ENCODE results near the gene STAB1. TPM values are rescaled to one million over a fixed set of nuclear protein-coding genes. Genes with fewer than 3 reads are reported as not detected.

Gene STAB1
- total and polyA plus RNA-seq, 5 donors, result 69.5 to 159 (median 94.6) TPM

DNA sequence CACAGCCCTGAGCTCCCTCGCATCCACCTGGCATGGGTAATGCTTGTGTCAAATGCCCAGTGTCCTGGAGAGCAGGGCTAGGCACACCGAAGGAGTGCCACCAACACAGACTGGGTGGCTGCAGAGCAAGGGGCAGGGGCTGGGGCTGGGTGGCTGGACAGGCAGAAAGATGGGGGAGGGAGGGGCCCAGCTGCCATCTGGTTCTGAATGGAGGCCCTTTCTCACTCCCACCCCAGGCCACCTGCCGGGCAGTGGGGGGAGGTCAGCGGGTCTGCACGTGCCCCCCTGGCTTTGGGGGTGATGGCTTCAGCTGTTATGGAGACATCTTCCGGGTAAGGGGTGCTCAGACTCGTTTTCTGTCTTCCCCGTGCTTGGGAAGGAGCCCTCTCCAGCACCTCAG, 17.0 kb downstream of the STAB1 start:
- Histone ChIP-seq H3K27ac (ENCODE audit: low read length) (no peak overlapping the region), H3K4me1 (ENCODE audit: control insufficient read depth, insufficient read depth, low read length) (no peaks in the 10 kb centered on the region), H3K9me3 (ENCODE audit: control insufficient read depth, low read length) (no peaks in the 10 kb centered on the region), H3K4me3 (ENCODE audit: low read length) (no peak overlapping the region), H3K27me3 (ENCODE audit: control insufficient read depth, insufficient read depth) (no peaks in the 10 kb centered on the region)
- intact Hi-C loops (cut with DNase I), result no loop called here
- no peak for ATAC-seq
- no peak for DNase-seq
- WGBS, result 66% methylated on average over 8 of the region's 8 CpGs

- Histone ChIP-seq H3K27me3 (ENCODE audit: control insufficient read depth, insufficient read depth) (no peaks in the 10 kb centered on the region), H3K9me3 (ENCODE audit: control insufficient read depth, low read length) (no peaks in the 10 kb centered on the region), H3K27ac (ENCODE audit: low read length) (no peak overlapping the region), H3K4me3 (ENCODE audit: low read length) (no peak overlapping the region), H3K4me1 (ENCODE audit: control insufficient read depth, insufficient read depth, low read length) (no peaks in the 10 kb centered on the region)
- DNase-seq, result no peak
- intact Hi-C loops (cut with DNase I), result no loop called here
- no peak for ATAC-seq
- WGBS, result 80% methylated on average over 17 of the region's 17 CpGs
Observed at GRCh38 chr3:52512727-52513126, 17.6 kb downstream of the STAB1 start.

- Histone ChIP-seq H3K27me3 (ENCODE audit: control insufficient read depth, insufficient read depth) (no peaks in the 10 kb centered on the region), H3K27ac (ENCODE audit: low read length) (no peak overlapping the region), H3K4me3 (ENCODE audit: low read length) (no peak overlapping the region), H3K4me1 (ENCODE audit: control insufficient read depth, insufficient read depth, low read length) (no peaks in the 10 kb centered on the region), H3K9me3 (ENCODE audit: control insufficient read depth, low read length) (no peaks in the 10 kb centered on the region)
- 94% methylated on average over 7 of the region's 7 CpGs for WGBS
- DNase-seq (no peak), ATAC-seq (no peak)
- intact Hi-C loops (cut with DNase I), result no loop called here
Observed at GRCh38 chr3:52513281-52513680, 18.1 kb downstream of the STAB1 start.

- ATAC-seq (peak in 1 of 2 donors; percentile 32), DNase-seq (no peak)
- 84% methylated on average over 11 of the region's 11 CpGs for WGBS
- Histone ChIP-seq H3K4me3 (ENCODE audit: low read length) (no peak overlapping the region), H3K9me3 (ENCODE audit: control insufficient read depth, low read length) (no peaks in the 10 kb centered on the region), H3K4me1 (ENCODE audit: control insufficient read depth, insufficient read depth, low read length) (no peaks in the 10 kb centered on the region), H3K27ac (ENCODE audit: low read length) (no peak overlapping the region), H3K27me3 (ENCODE audit: control insufficient read depth, insufficient read depth) (no peaks in the 10 kb centered on the region)
- intact Hi-C loops (cut with DNase I), result no loop called here
Observed at GRCh38 chr3:52514576-52514975, 19.4 kb downstream of the STAB1 start.

- intact Hi-C loops (cut with DNase I), result no loop called here
- Histone ChIP-seq H3K27ac (ENCODE audit: low read length) (no peak overlapping the region), H3K9me3 (ENCODE audit: control insufficient read depth, low read length) (no peaks in the 10 kb centered on the region), H3K27me3 (ENCODE audit: control insufficient read depth, insufficient read depth) (no peaks in the 10 kb centered on the region), H3K4me1 (ENCODE audit: control insufficient read depth, insufficient read depth, low read length) (no peaks in the 10 kb centered on the region), H3K4me3 (ENCODE audit: low read length) (no peak overlapping the region)
- no peak for DNase-seq
- peak in 1 of 2 donors; percentile 2 for ATAC-seq
- WGBS, result 62% methylated on average over 6 of the region's 6 CpGs
Observed at GRCh38 chr3:52515192-52515591, 20.1 kb downstream of the STAB1 start.

DNA sequence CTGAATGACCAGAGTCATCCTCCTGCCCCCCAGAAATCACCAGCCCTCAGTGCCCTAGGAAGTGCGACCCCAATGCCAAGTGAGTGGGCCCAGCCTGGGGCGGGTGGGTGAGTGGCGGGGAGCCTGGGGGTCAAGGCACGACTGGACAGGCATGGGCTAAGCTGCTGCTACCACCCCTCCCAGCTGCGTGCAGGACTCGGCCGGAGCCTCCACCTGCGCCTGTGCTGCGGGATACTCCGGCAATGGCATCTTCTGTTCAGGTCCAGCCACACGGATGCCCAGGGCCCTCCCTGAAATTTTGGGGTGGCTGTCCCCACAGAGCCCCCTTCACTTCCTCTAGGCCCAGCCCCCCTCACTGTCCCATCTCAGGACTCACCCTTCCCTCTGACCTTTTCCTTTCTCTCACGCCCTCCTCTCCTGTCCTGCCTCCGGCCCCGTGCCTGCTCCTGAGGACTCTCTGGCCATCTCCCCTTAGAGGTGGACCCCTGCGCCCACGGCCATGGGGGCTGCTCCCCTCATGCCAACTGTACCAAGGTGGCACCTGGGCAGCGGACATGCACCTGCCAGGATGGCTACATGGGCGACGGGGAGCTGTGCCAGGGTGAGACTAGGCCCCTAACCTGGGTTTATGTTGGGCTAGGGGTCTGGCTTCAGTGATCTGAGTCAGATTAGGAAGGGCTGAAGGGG, 21.5 kb downstream of the STAB1 start:
- H3K27ac ChIP-seq (ENCODE audit: low read length), result no peak overlapping the region
- WGBS, result 95% methylated on average over 19 of the region's 19 CpGs
- no peaks in the 10 kb centered on the region for H3K4me1 ChIP-seq (ENCODE audit: control insufficient read depth, insufficient read depth, low read length)
- H3K9me3 ChIP-seq (ENCODE audit: control insufficient read depth, low read length), result no peaks in the 10 kb centered on the region
- no peak for ATAC-seq
- H3K27me3 ChIP-seq (ENCODE audit: control insufficient read depth, insufficient read depth), result no peaks in the 10 kb centered on the region
- intact Hi-C loops (cut with DNase I), result no loop called here
- H3K4me3 ChIP-seq (ENCODE audit: low read length), result no peak overlapping the region
- peak in 1 of 3 donors; percentile 47 for DNase-seq

DNA sequence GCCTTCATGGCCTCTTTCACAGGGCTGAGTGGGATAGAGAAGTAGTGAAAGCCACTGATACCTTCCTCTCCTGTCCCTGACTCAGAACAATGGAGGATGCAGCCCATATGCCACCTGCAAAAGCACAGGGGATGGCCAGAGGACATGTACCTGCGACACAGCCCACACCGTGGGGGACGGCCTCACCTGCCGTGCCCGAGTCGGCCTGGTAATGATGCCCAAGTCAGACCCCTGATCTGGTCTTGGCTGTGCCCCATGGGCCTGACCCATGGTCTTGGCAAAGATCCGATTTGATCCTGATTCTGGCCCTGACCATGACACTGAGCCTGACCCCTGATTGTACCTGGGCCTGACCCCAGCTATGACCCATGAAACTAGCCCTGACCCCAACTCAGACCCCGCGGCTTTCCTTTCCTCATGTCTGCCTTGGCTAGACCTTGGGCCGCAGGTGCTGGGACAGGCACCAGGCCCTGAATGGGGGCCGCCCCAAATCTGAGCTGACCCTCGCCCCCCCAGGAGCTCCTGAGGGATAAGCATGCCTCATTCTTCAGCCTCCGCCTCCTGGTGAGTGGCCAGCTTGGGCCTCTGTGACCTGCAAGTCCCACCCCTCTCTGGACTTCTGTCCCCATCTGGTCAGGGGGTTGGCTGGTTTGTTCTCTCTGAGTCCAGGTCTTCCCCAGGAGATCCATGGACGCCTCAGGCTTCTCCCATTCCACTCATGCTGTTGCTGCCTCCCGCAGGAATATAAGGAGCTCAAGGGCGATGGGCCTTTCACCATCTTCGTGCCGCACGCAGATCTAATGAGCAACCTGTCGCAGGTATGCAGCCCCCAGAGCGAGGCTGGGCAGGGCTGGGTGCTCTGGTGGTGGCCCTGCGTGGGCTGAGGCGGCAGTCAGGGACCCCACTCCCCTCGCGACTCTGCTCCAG, 22.9 kb downstream of the STAB1 start:
- intact Hi-C loops (cut with DNase I), result no loop called here
- Histone ChIP-seq H3K27me3 (ENCODE audit: control insufficient read depth, insufficient read depth) (no peaks in the 10 kb centered on the region), H3K4me1 (ENCODE audit: control insufficient read depth, insufficient read depth, low read length) (no peaks in the 10 kb centered on the region), H3K9me3 (ENCODE audit: control insufficient read depth, low read length) (no peaks in the 10 kb centered on the region), H3K27ac (ENCODE audit: low read length) (no peak overlapping the region), H3K4me3 (ENCODE audit: low read length) (no peak overlapping the region)
- DNase-seq (peak in 2 of 3 donors; percentile 25 to 59), ATAC-seq (no peak)
- WGBS, result 84% methylated on average over 25 of the region's 25 CpGs

DNA sequence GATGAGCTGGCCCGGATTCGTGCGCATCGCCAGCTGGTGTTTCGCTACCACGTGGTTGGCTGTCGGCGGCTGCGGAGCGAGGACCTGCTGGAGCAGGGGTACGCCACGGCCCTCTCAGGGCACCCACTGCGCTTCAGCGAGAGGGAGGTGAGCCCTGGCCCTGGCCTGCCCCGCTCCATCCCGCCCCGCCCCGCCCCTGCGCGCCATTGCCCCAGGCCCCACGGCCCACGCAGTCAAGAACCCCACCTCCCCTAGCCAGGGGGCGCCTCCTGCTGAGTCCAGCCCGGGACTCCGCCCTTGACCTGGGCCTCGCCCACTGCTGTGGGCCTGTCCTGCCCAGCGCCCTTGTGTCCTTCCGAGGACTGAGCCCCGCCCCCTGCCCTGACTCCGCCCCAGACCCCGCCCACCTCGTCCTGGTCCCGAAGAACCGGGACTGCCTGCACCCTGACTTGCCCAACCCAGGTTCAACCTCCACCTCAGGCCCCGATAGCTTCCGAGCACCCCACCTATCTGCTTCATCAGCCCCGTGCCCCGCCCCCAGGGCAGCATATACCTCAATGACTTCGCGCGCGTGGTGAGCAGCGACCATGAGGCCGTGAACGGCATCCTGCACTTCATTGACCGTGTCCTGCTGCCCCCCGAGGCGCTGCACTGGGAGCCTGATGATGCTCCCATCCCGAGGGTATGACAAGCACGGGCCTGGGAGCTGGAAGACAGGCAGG, 23.7 kb downstream of the STAB1 start:
- ATAC-seq (peak; percentile 17 to 38), DNase-seq (peak in 2 of 3 donors; percentile 81 to 83)
- no peak overlapping the region for H3K27ac ChIP-seq (ENCODE audit: low read length)
- H3K4me1 ChIP-seq (ENCODE audit: control insufficient read depth, insufficient read depth, low read length), result no peaks in the 10 kb centered on the region
- H3K4me3 ChIP-seq (ENCODE audit: low read length), result no peak overlapping the region
- H3K9me3 ChIP-seq (ENCODE audit: control insufficient read depth, low read length), result no peaks in the 10 kb centered on the region
- WGBS, result 50% methylated on average over 50 of the region's 50 CpGs
- no peaks in the 10 kb centered on the region for H3K27me3 ChIP-seq (ENCODE audit: control insufficient read depth, insufficient read depth)
- intact Hi-C loops (cut with DNase I), result no loop called here

DNA sequence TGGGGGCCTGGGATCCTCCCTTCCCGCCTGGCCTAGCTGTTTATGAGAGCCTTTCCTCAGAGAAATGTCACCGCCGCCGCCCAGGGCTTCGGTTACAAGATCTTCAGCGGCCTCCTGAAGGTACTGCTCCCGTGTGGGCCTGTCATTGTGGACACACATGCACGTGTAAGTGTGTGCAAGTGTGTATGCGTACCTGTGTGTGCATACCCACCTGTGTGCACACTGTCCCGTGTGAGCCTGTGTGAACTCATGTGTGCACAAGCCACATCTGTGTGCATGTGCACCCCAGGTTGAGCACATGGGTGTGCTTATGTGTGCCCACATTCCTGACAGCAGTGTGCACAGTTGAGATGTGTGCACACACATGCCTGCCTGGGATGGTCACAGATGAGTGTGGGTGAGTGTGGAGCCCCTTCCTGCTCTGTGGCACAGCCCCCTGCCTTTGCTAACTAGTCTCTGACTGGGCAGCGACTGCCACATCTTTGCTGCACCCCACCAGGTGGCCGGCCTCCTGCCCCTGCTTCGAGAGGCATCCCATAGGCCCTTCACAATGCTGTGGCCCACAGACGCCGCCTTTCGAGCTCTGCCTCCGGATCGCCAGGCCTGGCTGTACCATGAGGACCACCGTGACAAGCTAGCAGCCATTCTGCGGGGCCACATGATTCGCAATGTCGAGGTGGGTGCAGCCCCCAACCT, 24.5 kb downstream of the STAB1 start:
- intact Hi-C loops (cut with DNase I), result no loop called here
- no peaks in the 10 kb centered on the region for H3K27me3 ChIP-seq (ENCODE audit: control insufficient read depth, insufficient read depth)
- no peaks in the 10 kb centered on the region for H3K9me3 ChIP-seq (ENCODE audit: control insufficient read depth, low read length)
- 91% methylated on average over 22 of the region's 22 CpGs for WGBS
- H3K27ac ChIP-seq (ENCODE audit: low read length), result no peak overlapping the region
- no peak overlapping the region for H3K4me3 ChIP-seq (ENCODE audit: low read length)
- peaks cover 3% of the 10 kb centered on the region for H3K4me1 ChIP-seq (ENCODE audit: control insufficient read depth, insufficient read depth, low read length)
- DNase-seq (peak in 2 of 3 donors; percentile 47 to 51), ATAC-seq (no peak)

DNA sequence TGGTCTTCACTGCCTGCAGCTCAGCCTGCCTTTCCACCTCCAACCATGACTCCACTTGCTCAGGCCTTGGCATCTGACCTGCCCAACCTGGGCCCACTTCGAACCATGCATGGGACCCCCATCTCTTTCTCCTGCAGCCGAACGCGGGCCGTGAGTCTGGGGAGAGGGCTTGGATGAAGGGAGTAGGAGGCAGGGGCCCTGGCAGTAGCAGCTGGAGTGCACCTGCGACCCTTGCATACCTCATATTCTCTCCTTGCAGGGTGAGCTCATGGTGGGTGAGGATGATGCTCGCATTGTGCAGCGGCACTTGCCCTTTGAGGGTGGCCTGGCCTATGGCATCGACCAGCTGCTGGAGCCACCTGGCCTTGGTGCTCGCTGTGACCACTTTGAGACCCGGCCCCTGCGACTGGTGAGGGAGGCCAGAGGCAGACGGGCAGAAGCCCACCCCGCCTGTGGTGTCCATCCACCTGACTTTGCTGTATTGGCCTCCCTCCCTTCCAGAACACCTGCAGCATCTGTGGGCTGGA, 25.1 kb downstream of the STAB1 start:
- Histone ChIP-seq H3K4me3 (ENCODE audit: low read length) (no peak overlapping the region), H3K27ac (ENCODE audit: low read length) (no peak overlapping the region), H3K27me3 (ENCODE audit: control insufficient read depth, insufficient read depth) (no peaks in the 10 kb centered on the region), H3K4me1 (ENCODE audit: control insufficient read depth, insufficient read depth, low read length) (peaks cover 7% of the 10 kb centered on the region), H3K9me3 (ENCODE audit: control insufficient read depth, low read length) (no peaks in the 10 kb centered on the region)
- 95% methylated on average over 14 of the region's 14 CpGs for WGBS
- no peak for ATAC-seq
- peak in 2 of 3 donors; percentile 31 to 50 for DNase-seq
- intact Hi-C loops (cut with DNase I), result no loop called here

Data from right cardiac atrium (tissue), 5 donors.